ENCODE results near the gene SORCS2.

- TF ChIP-seq POLR2AphosphoS5 (IDR thresholded peaks at IDR 0.05) (no peak), CTCF (IDR thresholded peaks at IDR 0.05) (no peak), EP300 (IDR thresholded peaks at IDR 0.05; ENCODE audit: low read depth) (no peak), POLR2A (IDR thresholded peaks at IDR 0.05) (no peak)
Observed at GRCh38 chr4:7375427-7375826, 183.1 kb downstream of the SORCS2 start.
